Esophagus muscularis mucosa (tissue), 4 donors: ENCODE results near the gene RAB11A.
A peak's percentile ranks its signal among the peaks of the same experiment; 100 is the strongest.

ENCODE experiments used
- CTCF ChIP-seq, 3 experiments: fragments of 200-600 bp in 2 of 3; fragments of 450-650 bp in 1 of 3; sonication (generic) in 2 of 3; IDR thresholded peaks; one replicate each; pipeline ENCODE4 v1.5.1; 2017 to 2019; ENCODE audit warnings: antibody characterized with exemption in 3 of 3, mild to moderate bottlenecking in 2 of 3, moderate library complexity in 1 of 3
- EP300 ChIP-seq: sonication (generic); formaldehyde crosslinking; IDR thresholded peaks from one replicate; pipeline ENCODE4 v1.6.1; 2017; ENCODE audit warnings: antibody characterized with exemption
- POLR2A ChIP-seq: fragments of 450-650 bp; IDR thresholded peaks from one replicate; pipeline ENCODE4 v1.6.1; 2017; ENCODE audit warnings: antibody characterized with exemption, moderate library complexity, mild to moderate bottlenecking, low read depth
- POLR2AphosphoS5 ChIP-seq, 2 donors: sonication (generic); formaldehyde crosslinking; IDR thresholded peaks; one replicate each; pipeline ENCODE4 v1.6.1; 2017; ENCODE audit warnings: antibody characterized with exemption in 2 of 2

- TF ChIP-seq CTCF (IDR thresholded peaks at IDR 0.05) (peak in 2 of 3 experiments; percentile 13 to 37), POLR2A (no peak), POLR2AphosphoS5 (IDR thresholded peaks at IDR 0.05) (no peak), EP300 (no peak)
These were observed 6.6 kb upstream of the RAB11A start for GRCh38 chr15:65862682-65863081.
